ENCODE data around the gene CAPN7.
"Not testable (repeated sequence)": the region's sequence is repeated elsewhere in the genome, so short reads cannot be mapped to it uniquely, and the experiment has no call there.

The CAPN7 gene

DNA sequence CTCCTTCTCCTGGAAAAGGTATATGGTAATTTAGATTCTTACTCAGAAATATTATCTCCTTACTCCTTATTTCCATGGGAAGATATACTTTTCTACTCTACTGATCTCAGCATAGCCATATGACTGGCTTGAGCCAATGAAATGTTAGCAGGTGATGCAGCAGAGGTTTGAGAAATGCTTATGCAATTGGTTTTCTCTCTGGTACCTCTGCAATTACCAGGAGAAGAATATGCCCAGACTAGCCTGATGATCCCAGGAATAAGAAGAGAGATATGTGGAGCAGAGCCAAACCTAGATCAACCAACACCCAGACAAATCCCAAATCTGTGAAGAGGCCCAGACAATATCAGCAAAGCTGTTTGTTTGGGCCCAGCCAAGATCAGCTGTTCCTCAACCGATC is 33.2 kb upstream of the CAPN7 start:
- Histone ChIP-seq H3K27me3 (ENCODE audit: control insufficient read depth, insufficient read depth, low read length, poor library complexity, severe bottlenecking) (no peaks in the 10 kb centered on the region), H3K4me3 (ENCODE audit: insufficient read depth, low read depth, low read length) (no peak overlapping the region), H3K4me1 (ENCODE audit: control insufficient read depth, insufficient read depth, low read length) (no peaks in the 10 kb centered on the region), H3K36me3 (ENCODE audit: control insufficient read depth, insufficient read depth, low read length) (no peaks in the 10 kb centered on the region), H3K27ac (ENCODE audit: insufficient read depth, low read depth, low read length, poor library complexity, severe bottlenecking) (no peak overlapping the region), H3K9me3 (ENCODE audit: control insufficient read depth, low read length) (no peaks in the 10 kb centered on the region)
- WGBS, 2 experiments: 88 to 89% methylated on average over 1 of the region's 1 CpG

DNA sequence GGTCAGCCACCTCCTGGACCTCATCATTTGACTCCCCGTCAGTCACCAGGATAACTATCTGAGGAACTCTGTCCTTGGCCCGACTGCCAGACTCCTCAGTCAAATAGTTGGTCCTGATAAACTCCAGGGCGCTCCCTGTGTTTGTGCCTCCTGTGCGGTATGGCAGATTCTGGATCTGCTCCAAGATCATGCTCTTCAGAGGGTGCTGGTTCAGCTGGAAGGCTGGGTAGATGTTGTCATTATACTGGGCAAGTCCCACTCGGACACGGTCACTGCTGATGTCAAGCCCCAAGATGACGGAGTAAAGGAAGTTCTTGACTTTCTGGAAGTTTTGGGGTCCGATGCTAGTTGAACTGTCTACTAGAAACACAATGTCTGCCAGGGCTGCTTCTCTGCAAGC is 31.1 kb upstream of the CAPN7 start:
- WGBS, 2 experiments: 94 to 96% methylated on average over 8 of the region's 8 CpGs
- no peaks in the 10 kb centered on the region for H3K27me3 ChIP-seq (ENCODE audit: control insufficient read depth, insufficient read depth, low read length, poor library complexity, severe bottlenecking)
- no peaks in the 10 kb centered on the region for H3K4me1 ChIP-seq (ENCODE audit: control insufficient read depth, insufficient read depth, low read length)
- H3K36me3 ChIP-seq (ENCODE audit: control insufficient read depth, insufficient read depth, low read length): no peaks in the 10 kb centered on the region
- H3K9me3 ChIP-seq (ENCODE audit: control insufficient read depth, low read length): no peaks in the 10 kb centered on the region
- H3K4me3 ChIP-seq (ENCODE audit: insufficient read depth, low read depth, low read length): no peak overlapping the region
- H3K27ac ChIP-seq (ENCODE audit: insufficient read depth, low read depth, low read length, poor library complexity, severe bottlenecking): no peak overlapping the region

DNA sequence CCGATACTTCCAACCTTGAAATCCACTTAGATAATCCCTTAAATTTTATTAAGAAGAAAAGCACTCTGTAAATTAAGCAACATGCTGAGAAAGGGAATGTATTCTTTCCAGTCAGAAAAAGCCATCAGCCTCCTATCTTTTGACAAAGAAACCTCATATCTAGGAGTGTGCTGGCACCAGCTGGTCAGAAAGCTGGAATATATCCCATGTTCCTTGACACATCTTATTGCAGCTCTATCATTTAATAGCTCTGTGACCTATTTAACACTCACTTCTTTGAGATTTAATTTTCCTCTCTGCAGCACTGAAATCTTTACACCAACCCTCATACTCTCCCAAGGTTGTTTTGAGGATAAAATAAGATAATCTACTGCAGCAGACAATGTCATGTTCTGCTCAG is 30.4 kb upstream of the CAPN7 start:
- Histone ChIP-seq H3K36me3 (ENCODE audit: control insufficient read depth, insufficient read depth, low read length) (no peaks in the 10 kb centered on the region), H3K27ac (ENCODE audit: insufficient read depth, low read depth, low read length, poor library complexity, severe bottlenecking) (no peak overlapping the region), H3K27me3 (ENCODE audit: control insufficient read depth, insufficient read depth, low read length, poor library complexity, severe bottlenecking) (no peaks in the 10 kb centered on the region), H3K4me3 (ENCODE audit: insufficient read depth, low read depth, low read length) (no peak overlapping the region), H3K4me1 (ENCODE audit: control insufficient read depth, insufficient read depth, low read length) (no peaks in the 10 kb centered on the region), H3K9me3 (ENCODE audit: control insufficient read depth, low read length) (no peaks in the 10 kb centered on the region)
- WGBS, 2 experiments: 81 to 100% methylated on average over 1 of the region's 1 CpG

DNA sequence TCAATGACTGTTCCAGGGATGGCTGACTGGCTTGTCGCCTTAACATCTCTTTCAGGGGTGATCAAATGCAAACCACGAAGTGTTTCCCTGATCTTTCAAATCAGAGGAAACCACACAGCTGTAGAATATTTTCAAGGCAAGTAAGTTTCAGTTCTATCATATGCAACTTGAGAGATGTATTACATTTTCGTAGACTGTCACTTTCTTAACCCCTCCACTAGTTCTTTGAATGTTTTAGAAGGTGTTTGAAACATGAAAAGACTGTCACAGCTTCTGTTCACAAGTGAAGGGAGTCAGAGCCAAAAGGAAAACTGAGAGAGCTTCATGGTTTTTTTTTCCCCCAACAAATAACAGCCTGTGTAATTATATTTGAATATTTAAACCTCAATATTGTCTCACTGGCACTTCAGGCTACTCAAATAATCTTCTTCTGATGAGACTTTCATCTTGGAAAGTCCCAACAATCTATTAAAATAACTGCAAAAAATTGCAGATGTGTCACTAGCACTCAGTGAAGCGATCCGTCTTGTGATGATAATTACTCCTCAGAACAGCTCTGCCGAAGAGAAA is 25.9 kb upstream of the CAPN7 start:
- Histone ChIP-seq H3K4me1 (ENCODE audit: control insufficient read depth, insufficient read depth, low read length) (no peaks in the 10 kb centered on the region), H3K4me3 (ENCODE audit: insufficient read depth, low read depth, low read length) (no peak overlapping the region), H3K27ac (ENCODE audit: insufficient read depth, low read depth, low read length, poor library complexity, severe bottlenecking) (no peak overlapping the region), H3K36me3 (ENCODE audit: control insufficient read depth, insufficient read depth, low read length) (no peaks in the 10 kb centered on the region), H3K9me3 (ENCODE audit: control insufficient read depth, low read length) (no peaks in the 10 kb centered on the region), H3K27me3 (ENCODE audit: control insufficient read depth, insufficient read depth, low read length, poor library complexity, severe bottlenecking) (no peaks in the 10 kb centered on the region)
- WGBS, 2 experiments: 73 to 80% methylated on average over 5 to 6 of the region's 6 CpGs

DNA sequence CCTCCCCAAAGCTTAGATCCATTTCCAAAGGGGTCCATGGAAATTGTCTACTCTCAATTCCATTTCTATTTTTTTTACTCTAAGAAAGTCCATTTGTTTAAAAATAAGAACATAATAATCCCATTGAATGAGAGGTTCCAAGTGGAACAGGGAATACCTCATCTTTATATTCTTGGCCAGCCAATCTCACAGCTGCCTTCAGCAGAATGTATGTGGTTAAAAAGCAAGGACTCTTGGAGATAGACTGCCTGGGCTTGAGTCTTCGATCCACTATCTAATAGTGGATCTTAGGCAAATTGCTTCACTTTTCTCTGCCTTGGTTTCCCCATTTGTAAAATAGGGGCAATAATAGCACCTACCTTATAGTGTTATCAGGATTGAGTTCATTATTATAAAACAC is 24.5 kb upstream of the CAPN7 start:
- WGBS, 2 experiments: 90 to 100% methylated on average over 1 of the region's 1 CpG
- H3K36me3 ChIP-seq (ENCODE audit: control insufficient read depth, insufficient read depth, low read length): no peaks in the 10 kb centered on the region
- no peaks in the 10 kb centered on the region for H3K9me3 ChIP-seq (ENCODE audit: control insufficient read depth, low read length)
- no peaks in the 10 kb centered on the region for H3K4me1 ChIP-seq (ENCODE audit: control insufficient read depth, insufficient read depth, low read length)
- H3K27me3 ChIP-seq (ENCODE audit: control insufficient read depth, insufficient read depth, low read length, poor library complexity, severe bottlenecking): no peaks in the 10 kb centered on the region
- H3K27ac ChIP-seq (ENCODE audit: insufficient read depth, low read depth, low read length, poor library complexity, severe bottlenecking): no peak overlapping the region
- no peak overlapping the region for H3K4me3 ChIP-seq (ENCODE audit: insufficient read depth, low read depth, low read length)

DNA sequence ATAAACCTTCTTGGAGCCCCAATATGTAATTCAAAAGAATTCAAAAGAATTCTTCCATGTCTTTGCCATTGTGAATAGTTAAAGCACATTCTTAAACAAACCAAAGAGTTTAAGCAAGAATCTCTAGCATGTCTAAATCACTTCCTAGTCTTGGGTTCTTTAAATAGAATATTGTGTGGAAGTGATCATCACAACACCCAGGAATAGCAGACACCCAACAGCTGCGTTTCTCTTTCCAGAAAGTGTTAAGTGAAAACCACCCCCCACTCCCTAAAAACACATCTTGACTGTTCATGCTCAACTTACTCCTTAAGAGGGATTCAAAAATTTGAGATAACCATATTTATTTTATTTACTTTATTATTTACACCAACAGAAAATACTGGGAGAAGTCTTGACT is 24.1 kb upstream of the CAPN7 start:
- H3K36me3 ChIP-seq (ENCODE audit: control insufficient read depth, insufficient read depth, low read length): no peaks in the 10 kb centered on the region
- H3K4me1 ChIP-seq (ENCODE audit: control insufficient read depth, insufficient read depth, low read length): no peaks in the 10 kb centered on the region
- no peak overlapping the region for H3K27ac ChIP-seq (ENCODE audit: insufficient read depth, low read depth, low read length, poor library complexity, severe bottlenecking)
- H3K4me3 ChIP-seq (ENCODE audit: insufficient read depth, low read depth, low read length): no peak overlapping the region
- no peaks in the 10 kb centered on the region for H3K9me3 ChIP-seq (ENCODE audit: control insufficient read depth, low read length)
- WGBS, 2 experiments: 100% methylated on average over 1 of the region's 1 CpG; no CpG with 5 or more reads in 1 of the 2 experiments
- H3K27me3 ChIP-seq (ENCODE audit: control insufficient read depth, insufficient read depth, low read length, poor library complexity, severe bottlenecking): no peaks in the 10 kb centered on the region

DNA sequence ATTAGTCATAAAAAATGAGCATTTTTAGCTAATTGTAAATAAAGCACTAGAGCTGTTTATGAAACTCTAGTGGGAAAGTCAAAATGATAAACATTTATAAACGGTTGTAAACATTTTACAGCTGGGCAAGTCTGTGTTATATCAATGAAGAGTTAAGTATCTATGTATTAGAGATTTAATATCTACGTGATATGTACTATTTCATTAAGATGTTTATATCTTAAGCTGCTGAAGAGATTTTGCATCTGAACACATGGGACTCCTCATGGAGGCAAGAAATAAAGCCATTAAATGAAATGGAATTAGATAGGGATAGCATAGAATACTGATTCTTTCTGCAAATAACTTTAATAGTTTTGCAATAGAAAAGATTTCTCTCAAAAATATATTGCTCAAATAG is 23.0 kb upstream of the CAPN7 start:
- Histone ChIP-seq H3K36me3 (ENCODE audit: control insufficient read depth, insufficient read depth, low read length) (no peaks in the 10 kb centered on the region), H3K9me3 (ENCODE audit: control insufficient read depth, low read length) (no peaks in the 10 kb centered on the region), H3K4me3 (ENCODE audit: insufficient read depth, low read depth, low read length) (no peak overlapping the region), H3K27ac (ENCODE audit: insufficient read depth, low read depth, low read length, poor library complexity, severe bottlenecking) (no peak overlapping the region), H3K27me3 (ENCODE audit: control insufficient read depth, insufficient read depth, low read length, poor library complexity, severe bottlenecking) (no peaks in the 10 kb centered on the region), H3K4me1 (ENCODE audit: control insufficient read depth, insufficient read depth, low read length) (no peaks in the 10 kb centered on the region)
- WGBS, 2 experiments: 100% methylated on average over 1 to 2 of the region's 2 CpGs

DNA sequence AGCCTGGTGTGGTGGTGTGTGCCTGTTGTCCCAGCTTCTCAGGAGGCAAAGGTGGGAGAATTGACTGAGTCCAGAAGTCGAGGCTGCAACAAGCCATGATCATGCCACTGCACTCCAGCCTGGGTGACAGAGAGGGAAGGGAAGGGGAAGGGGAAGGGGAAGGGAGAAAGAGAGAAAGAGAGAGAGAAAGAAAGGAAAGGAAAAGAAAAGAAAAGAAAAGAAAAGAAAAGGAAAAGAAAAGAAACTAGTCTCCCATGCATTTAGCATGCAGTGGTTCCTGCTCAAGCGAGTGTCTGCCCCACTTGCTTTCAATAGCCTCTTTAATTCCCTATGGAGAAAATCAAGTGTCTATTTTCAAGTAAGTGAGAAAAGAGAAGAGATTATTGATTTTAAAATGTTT is 20.6 kb upstream of the CAPN7 start:
- no peak overlapping the region for H3K27ac ChIP-seq (ENCODE audit: insufficient read depth, low read depth, low read length, poor library complexity, severe bottlenecking)
- H3K36me3 ChIP-seq (ENCODE audit: control insufficient read depth, insufficient read depth, low read length): no peaks in the 10 kb centered on the region
- WGBS, 2 experiments: 90 to 91% methylated on average over 2 of the region's 2 CpGs
- no peaks in the 10 kb centered on the region for H3K9me3 ChIP-seq (ENCODE audit: control insufficient read depth, low read length)
- no peaks in the 10 kb centered on the region for H3K27me3 ChIP-seq (ENCODE audit: control insufficient read depth, insufficient read depth, low read length, poor library complexity, severe bottlenecking)
- H3K4me3 ChIP-seq (ENCODE audit: insufficient read depth, low read depth, low read length): no peak overlapping the region
- no peaks in the 10 kb centered on the region for H3K4me1 ChIP-seq (ENCODE audit: control insufficient read depth, insufficient read depth, low read length)

DNA sequence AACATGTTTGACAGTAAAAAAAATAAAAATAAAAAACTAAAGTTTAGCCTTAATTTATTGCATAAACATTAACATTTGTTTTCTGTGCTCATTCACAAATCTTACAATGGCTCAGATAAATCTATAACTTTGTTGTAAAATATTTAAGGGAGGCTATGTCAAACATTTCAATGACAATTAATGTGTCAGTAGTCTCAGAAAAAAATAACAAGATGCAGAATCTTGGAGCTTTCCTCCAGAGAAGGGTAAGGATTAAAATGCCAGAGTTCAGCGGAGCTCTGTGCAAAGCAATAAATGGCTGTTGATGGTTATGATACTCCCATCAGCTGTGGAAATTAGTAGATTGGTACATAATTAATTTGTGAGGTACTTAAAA is 20.0 kb upstream of the CAPN7 start:
- H3K4me1 ChIP-seq (ENCODE audit: control insufficient read depth, insufficient read depth, low read length): no peaks in the 10 kb centered on the region
- H3K36me3 ChIP-seq (ENCODE audit: control insufficient read depth, insufficient read depth, low read length): no peaks in the 10 kb centered on the region
- H3K27ac ChIP-seq (ENCODE audit: insufficient read depth, low read depth, low read length, poor library complexity, severe bottlenecking): no peak overlapping the region
- H3K9me3 ChIP-seq (ENCODE audit: control insufficient read depth, low read length): no peaks in the 10 kb centered on the region
- no peak overlapping the region for H3K4me3 ChIP-seq (ENCODE audit: insufficient read depth, low read depth, low read length)
- 89 to 93% methylated on average over 1 of the region's 1 CpG for WGBS, 2 experiments
- no peaks in the 10 kb centered on the region for H3K27me3 ChIP-seq (ENCODE audit: control insufficient read depth, insufficient read depth, low read length, poor library complexity, severe bottlenecking)

DNA sequence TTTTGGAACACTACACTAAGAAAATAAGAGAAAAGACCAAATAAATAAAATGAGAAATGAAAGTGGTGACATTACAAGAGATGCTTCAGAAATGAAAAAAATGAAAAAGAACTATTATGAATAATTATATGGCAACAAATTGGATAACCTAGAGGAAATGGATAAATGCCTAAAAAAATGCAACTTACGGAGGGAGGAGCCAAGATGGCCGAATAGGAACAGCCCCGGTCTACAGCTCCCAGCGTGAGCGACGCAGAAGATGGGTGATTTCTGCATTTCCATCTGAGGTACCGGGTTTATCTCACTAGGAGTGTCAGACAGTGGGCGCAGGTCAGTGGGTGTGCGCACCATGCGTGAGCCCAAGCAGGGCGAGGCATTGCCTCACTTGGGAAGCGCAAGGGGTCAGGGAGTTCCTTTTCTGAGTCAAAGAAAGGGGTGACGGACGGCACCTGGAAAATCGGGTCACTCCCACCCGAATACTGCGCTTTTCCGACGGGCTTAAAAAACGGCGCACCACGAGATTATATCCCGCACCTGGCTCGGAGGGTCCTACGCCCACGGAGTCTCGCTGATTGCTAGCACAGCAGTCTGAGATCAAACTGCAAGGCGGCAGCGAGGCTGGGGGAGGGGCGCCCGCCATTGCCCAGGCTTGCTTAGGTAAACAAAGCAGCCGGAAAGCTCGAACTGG is 19.4 kb upstream of the CAPN7 start:
- not testable (repeated sequence) for H3K4me3 ChIP-seq (ENCODE audit: insufficient read depth, low read depth, low read length); H3K4me1 ChIP-seq (ENCODE audit: control insufficient read depth, insufficient read depth, low read length); H3K36me3 ChIP-seq (ENCODE audit: control insufficient read depth, insufficient read depth, low read length); H3K27ac ChIP-seq (ENCODE audit: insufficient read depth, low read depth, low read length, poor library complexity, severe bottlenecking); H3K9me3 ChIP-seq (ENCODE audit: control insufficient read depth, low read length); H3K27me3 ChIP-seq (ENCODE audit: control insufficient read depth, insufficient read depth, low read length, poor library complexity, severe bottlenecking)
- 93 to 97% methylated on average over 12 to 17 of the region's 33 CpGs for WGBS, 2 experiments

All from ectodermal cell (in vitro differentiated cells).